Activated T-cell treated with anti-CD3 and anti-CD28 coated beads, Interleukin-2, amount 50 U/mL, for 72 hours (primary cell): Measurements from ENCODE around the gene C20orf173. TPM values are rescaled to one million over a fixed set of nuclear protein-coding genes. Genes with fewer than 3 reads are reported as not detected.
"Not testable (repeated sequence)": the region's sequence is repeated elsewhere in the genome, so short reads cannot be mapped to it uniquely, and the experiment has no call there.

Experiments
- ATAC-seq, 2 donors: fragments of 150-1000 bp; cut with Tn5 transposase; replicated peaks in 1 of 2; 2 replicates each; pipeline ENCODE4 v1.10.0; 2021; ENCODE audit warnings: moderate library complexity in 2 of 2, mild to moderate bottlenecking in 1 of 2
- DNase-seq, 2 donors: peaks; one replicate each; pipeline ENCODE4 v3.0.0; 2021 to 2022; ENCODE audit warnings: mixed read lengths in 1 of 2
- H3K27ac Mint-ChIP-seq: one replicate; pipeline ENCODE4 v1.8.0; 2022; ENCODE audit warnings: mild to moderate bottlenecking, moderate library complexity, mixed read lengths
- H3K27me3 Mint-ChIP-seq: one replicate; pipeline ENCODE4 v1.8.0; 2022; ENCODE audit warnings: low read depth, mixed read lengths
- H3K36me3 Mint-ChIP-seq, 2 donors: one replicate each; pipeline ENCODE4 v1.8.0; 2022; ENCODE audit warnings: mixed read lengths in 2 of 2, mild to moderate bottlenecking in 1 of 2; ENCODE audit not compliant: insufficient read depth in 2 of 2
- H3K4me1 Mint-ChIP-seq: one replicate; pipeline ENCODE4 v1.8.0; 2022; ENCODE audit warnings: low read depth, mixed read lengths
- H3K4me3 Mint-ChIP-seq, 2 donors: one replicate each; pipeline ENCODE4 v1.8.0; 2022; ENCODE audit warnings: mild to moderate bottlenecking in 2 of 2, mixed read lengths in 2 of 2, moderate library complexity in 2 of 2
- H3K9me3 Mint-ChIP-seq, 2 donors: one replicate each; pipeline ENCODE4 v1.8.0; 2022; ENCODE audit warnings: mixed read lengths in 2 of 2
- total RNA-seq, 2 donors: library from RNA; stranded (reverse); gene quantifications; one replicate each; pipeline ENCODE4 v1.2.3, GENCODE V29; 2022

Gene C20orf173
- total RNA-seq, 2 donors from 2014 or later = not detected

GRCh38 chr20:35541783-35542662, 12.6 kb upstream of the C20orf173 start, which contains the start of gene ERGIC3:
TSS of gene ERGIC3 (plus strand) at chr20:35542078. CDS start at chr20:35542098, 20 bp downstream.
- peaks cover 0 to 2% of the 10 kb centered on the region in 2 donors for H3K36me3 Mint-ChIP-seq
- H3K27ac Mint-ChIP-seq = peak within 1 kb of the TSS; percentile 78
- H3K4me1 Mint-ChIP-seq = peaks cover 31% of the 10 kb centered on the region
- H3K27me3 Mint-ChIP-seq = no peaks in the 10 kb centered on the region
- peak; percentile 99 for DNase-seq
- H3K9me3 Mint-ChIP-seq = no peaks in the 10 kb centered on the region
- ATAC-seq = peak; percentile 98
- H3K4me3 Mint-ChIP-seq = peak within 1 kb of the TSS; percentile 90 to 93

- ATAC-seq (no peak), DNase-seq (no peak)
- Mint-ChIP-seq H3K36me3 (peaks cover 0 to 2% of the 10 kb centered on the region in 2 donors), H3K4me3 (peak overlapping the region; percentile 90 to 93), H3K4me1 (peaks cover 31% of the 10 kb centered on the region), H3K27me3 (no peaks in the 10 kb centered on the region), H3K9me3 (no peaks in the 10 kb centered on the region), H3K27ac (no peak overlapping the region)
Observed at GRCh38 chr20:35541118-35541782, 11.8 kb upstream of the C20orf173 start.

GRCh38 chr20:35539756-35540212, 10.3 kb upstream of the C20orf173 start:
- no peak for ATAC-seq
- DNase-seq = peak; percentile 10 to 35
- peaks cover 31% of the 10 kb centered on the region for H3K4me1 Mint-ChIP-seq
- peaks cover 0 to 2% of the 10 kb centered on the region in 2 donors for H3K36me3 Mint-ChIP-seq
- peak overlapping the region in 1 of 2 donors; percentile 22 for H3K4me3 Mint-ChIP-seq
- no peak overlapping the region for H3K27ac Mint-ChIP-seq
- no peaks in the 10 kb centered on the region for H3K27me3 Mint-ChIP-seq
- no peaks in the 10 kb centered on the region for H3K9me3 Mint-ChIP-seq

GRCh38 chr20:35527122-35527769, 2.2 kb downstream of the C20orf173 start:
- no peak for ATAC-seq
- H3K4me1 Mint-ChIP-seq = no peaks in the 10 kb centered on the region
- no peak overlapping the region for H3K27ac Mint-ChIP-seq
- no peaks in the 10 kb centered on the region for H3K9me3 Mint-ChIP-seq
- H3K36me3 Mint-ChIP-seq = no peaks in the 10 kb centered on the region
- no peak overlapping the region for H3K4me3 Mint-ChIP-seq
- H3K27me3 Mint-ChIP-seq = no peaks in the 10 kb centered on the region
- no peak for DNase-seq

GRCh38 chr20:35525639-35526038, 3.8 kb downstream of the C20orf173 start:
- Mint-ChIP-seq H3K27ac (no peak overlapping the region), H3K4me1 (no peaks in the 10 kb centered on the region), H3K9me3 (no peaks in the 10 kb centered on the region), H3K36me3 (no peaks in the 10 kb centered on the region), H3K27me3 (no peaks in the 10 kb centered on the region), H3K4me3 (no peak overlapping the region)
- DNase-seq (no peak), ATAC-seq (no peak)

GRCh38 chr20:35523298-35523888, 6.1 kb downstream of the C20orf173 start:
- no peak overlapping the region for H3K4me3 Mint-ChIP-seq
- no peaks in the 10 kb centered on the region for H3K36me3 Mint-ChIP-seq
- no peaks in the 10 kb centered on the region for H3K4me1 Mint-ChIP-seq
- no peak overlapping the region for H3K27ac Mint-ChIP-seq
- H3K9me3 Mint-ChIP-seq = no peaks in the 10 kb centered on the region
- DNase-seq = peak; percentile 28 to 29
- no peaks in the 10 kb centered on the region for H3K27me3 Mint-ChIP-seq
- ATAC-seq = peak; percentile 41 to 58

- H3K9me3 Mint-ChIP-seq = no peaks in the 10 kb centered on the region
- ATAC-seq = no peak
- H3K4me3 Mint-ChIP-seq = no peak overlapping the region
- H3K36me3 Mint-ChIP-seq = peaks cover 0 to 2% of the 10 kb centered on the region in 2 donors
- H3K4me1 Mint-ChIP-seq = no peaks in the 10 kb centered on the region
- H3K27ac Mint-ChIP-seq = peak overlapping the region; percentile 49
- no peak for DNase-seq
- H3K27me3 Mint-ChIP-seq = no peaks in the 10 kb centered on the region
Observed at GRCh38 chr20:35518955-35519354, 10.5 kb downstream of the C20orf173 start.

- not testable (repeated sequence) for H3K4me3 Mint-ChIP-seq, H3K4me1 Mint-ChIP-seq, H3K27ac Mint-ChIP-seq, H3K9me3 Mint-ChIP-seq, ATAC-seq, DNase-seq, H3K36me3 Mint-ChIP-seq, H3K27me3 Mint-ChIP-seq
Observed at GRCh38 chr20:35517767-35518166, 11.7 kb downstream of the C20orf173 start.

- DNase-seq (no peak), ATAC-seq (no peak)
- Mint-ChIP-seq H3K9me3 (no peaks in the 10 kb centered on the region), H3K27ac (no peak overlapping the region), H3K4me1 (no peaks in the 10 kb centered on the region), H3K4me3 (no peak overlapping the region), H3K36me3 (peaks cover 0 to 3% of the 10 kb centered on the region in 2 donors), H3K27me3 (no peaks in the 10 kb centered on the region)
Observed at GRCh38 chr20:35517125-35517524, 12.3 kb downstream of the C20orf173 start.

GRCh38 chr20:35515949-35516645, 13.4 kb downstream of the C20orf173 start:
- Mint-ChIP-seq H3K27me3 (no peaks in the 10 kb centered on the region), H3K36me3 (peaks cover 0 to 3% of the 10 kb centered on the region in 2 donors), H3K4me1 (no peaks in the 10 kb centered on the region), H3K4me3 (no peak overlapping the region), H3K9me3 (no peaks in the 10 kb centered on the region), H3K27ac (no peak overlapping the region)
- DNase-seq (no peak), ATAC-seq (peak in 1 of 2 donors; percentile 13)

GRCh38 chr20:35515341-35515740, 14.1 kb downstream of the C20orf173 start:
- DNase-seq = no peak
- H3K27ac Mint-ChIP-seq = no peak overlapping the region

GRCh38 chr20:35514371-35514932, 15.0 kb downstream of the C20orf173 start:
- no peaks in the 10 kb centered on the region for H3K9me3 Mint-ChIP-seq
- H3K4me1 Mint-ChIP-seq = no peaks in the 10 kb centered on the region
- no peak overlapping the region for H3K27ac Mint-ChIP-seq
- DNase-seq = no peak
- H3K27me3 Mint-ChIP-seq = no peaks in the 10 kb centered on the region
- no peak for ATAC-seq
- H3K4me3 Mint-ChIP-seq = no peak overlapping the region
- peaks cover 0 to 3% of the 10 kb centered on the region in 2 donors for H3K36me3 Mint-ChIP-seq

More at GRCh38 chr20:35515341-35515740, 14.1 kb downstream of the C20orf173 start:
- no peaks in the 10 kb centered on the region for H3K9me3 Mint-ChIP-seq
- no peaks in the 10 kb centered on the region for H3K27me3 Mint-ChIP-seq
- no peak for ATAC-seq
- H3K4me3 Mint-ChIP-seq = no peak overlapping the region
- no peaks in the 10 kb centered on the region for H3K4me1 Mint-ChIP-seq
- peaks cover 0 to 3% of the 10 kb centered on the region in 2 donors for H3K36me3 Mint-ChIP-seq
